Measurements from ENCODE around the gene TMTC2. TPM values are rescaled to one million over a fixed set of nuclear protein-coding genes. Genes with fewer than 3 reads are reported as not detected.

TMTC2 gene
- total and polyA plus RNA-seq, 3 donors from 2014 or later, result 8.1 to 22.4 (median 19.4) TPM

- no peak for DNase-seq
- no peaks in the 10 kb centered on the region for H3K27me3 ChIP-seq
- H3K9me3 ChIP-seq, result no peaks in the 10 kb centered on the region
- no peaks in the 10 kb centered on the region for H3K36me3 ChIP-seq (ENCODE audit: low read depth, missing control alignments)
- H3K4me1 ChIP-seq, result no peaks in the 10 kb centered on the region
- WGBS, 2 donors, result 85 to 91% methylated on average over 2 of the region's 2 CpGs
- TF ChIP-seq CTCF (IDR thresholded peaks at IDR 0.05) (no peak), POLR2A (IDR thresholded peaks at IDR 0.05) (no peak)
- H3K4me3 ChIP-seq, result no peak overlapping the region
- intact Hi-C loops (cut with DNase I; ENCODE audit: low total_unique reads), result no loop called here
- H3K27ac ChIP-seq, result no peak overlapping the region
These were observed 200.1 kb downstream of the TMTC2 start for GRCh38 chr12:82886671-82887340.

- 72 to 81% methylated on average over 5 of the region's 5 CpGs for WGBS, 2 donors
- Histone ChIP-seq H3K4me1 (no peaks in the 10 kb centered on the region), H3K9me3 (no peaks in the 10 kb centered on the region), H3K4me3 (no peak overlapping the region), H3K27ac (no peak overlapping the region), H3K27me3 (no peaks in the 10 kb centered on the region), H3K36me3 (ENCODE audit: low read depth, missing control alignments) (no peaks in the 10 kb centered on the region)
- TF ChIP-seq CTCF (IDR thresholded peaks at IDR 0.05) (no peak), POLR2A (IDR thresholded peaks at IDR 0.05) (no peak)
- intact Hi-C loops (cut with DNase I; ENCODE audit: low total_unique reads), result no loop called here
- no peak for DNase-seq
These were observed 207.2 kb downstream of the TMTC2 start for GRCh38 chr12:82893896-82894295.

- TF ChIP-seq POLR2A (IDR thresholded peaks at IDR 0.05) (no peak), CTCF (IDR thresholded peaks at IDR 0.05) (no peak)
- Histone ChIP-seq H3K36me3 (ENCODE audit: low read depth, missing control alignments) (no peaks in the 10 kb centered on the region), H3K4me3 (no peak overlapping the region), H3K27me3 (no peaks in the 10 kb centered on the region), H3K27ac (no peak overlapping the region), H3K9me3 (no peaks in the 10 kb centered on the region), H3K4me1 (no peaks in the 10 kb centered on the region)
- 90% methylated on average over 7 of the region's 7 CpGs for WGBS, 2 donors
- intact Hi-C loops (cut with DNase I; ENCODE audit: low total_unique reads), result no loop called here
- no peak for DNase-seq
These were observed 209.6 kb downstream of the TMTC2 start for GRCh38 chr12:82896277-82896676.

- Histone ChIP-seq H3K4me1 (no peaks in the 10 kb centered on the region), H3K36me3 (ENCODE audit: low read depth, missing control alignments) (no peaks in the 10 kb centered on the region), H3K27ac (no peak overlapping the region), H3K9me3 (no peaks in the 10 kb centered on the region), H3K27me3 (no peaks in the 10 kb centered on the region), H3K4me3 (no peak overlapping the region)
- DNase-seq, result no peak
- WGBS, 2 donors, result 90 to 94% methylated on average over 3 of the region's 3 CpGs
- intact Hi-C loops (cut with DNase I; ENCODE audit: low total_unique reads), result no loop called here
- TF ChIP-seq POLR2A (IDR thresholded peaks at IDR 0.05) (no peak), CTCF (IDR thresholded peaks at IDR 0.05) (no peak)
These were observed 210.3 kb downstream of the TMTC2 start for GRCh38 chr12:82896979-82897378.

GRCh38 chr12:82898441-82898840 lies 211.7 kb downstream of the TMTC2 start:
- no peak overlapping the region for H3K4me3 ChIP-seq
- H3K27me3 ChIP-seq, result no peaks in the 10 kb centered on the region
- no peaks in the 10 kb centered on the region for H3K9me3 ChIP-seq
- 47 to 93% methylated on average over 2 of the region's 2 CpGs for WGBS, 2 donors
- no peak overlapping the region for H3K27ac ChIP-seq
- H3K36me3 ChIP-seq (ENCODE audit: low read depth, missing control alignments), result no peaks in the 10 kb centered on the region
- no peaks in the 10 kb centered on the region for H3K4me1 ChIP-seq
- TF ChIP-seq CTCF (IDR thresholded peaks at IDR 0.05) (no peak), POLR2A (IDR thresholded peaks at IDR 0.05) (no peak)
- no peak for DNase-seq
- intact Hi-C loops (cut with DNase I; ENCODE audit: low total_unique reads), result no loop called here

Data from testis (tissue), 3 donors.